Activated CD8-positive, alpha-beta memory T cell treated with anti-CD3 and anti-CD28 coated beads for 48 hours (primary cell): ENCODE results near the gene HPS5.

Experiments
- DNase-seq, 3 experiments: peaks; one replicate each; pipeline ENCODE4 v3.0.0-alpha.2; 2020; ENCODE audit warnings: low read depth in 2 of 3, low spot score in 2 of 3

Gene HPS5

GRCh38 chr11:18236664-18237356 lies 85.1 kb downstream of the HPS5 start, which contains the start of gene SAA4:
Gene SAA4 (minus strand): TSS chr11:18236802. CDS start chr11:18235926, 876 bp downstream.
- no peak for DNase-seq

GRCh38 chr11:18235394-18236334 lies 86.3 kb downstream of the HPS5 start:
- no peak for DNase-seq

GRCh38 chr11:18233912-18234311 lies 88.0 kb downstream of the HPS5 start:
- DNase-seq, result no peak

GRCh38 chr11:18230859-18231258 lies 91.1 kb downstream of the HPS5 start:
- no peak for DNase-seq

GRCh38 chr11:18229501-18229900 lies 92.4 kb downstream of the HPS5 start:
- DNase-seq, result no peak
